NCI-H2107 treated with DMSO at 0.1 percent for 48 hours (cell line): ENCODE data around the gene IP6K3.

Source experiments
- DNase-seq: peaks from one replicate; lab custom pipeline; 2025; ENCODE audit not compliant: unreplicated experiment; lab: John Stamatoyannopoulos, UW

IP6K3 gene

DNA sequence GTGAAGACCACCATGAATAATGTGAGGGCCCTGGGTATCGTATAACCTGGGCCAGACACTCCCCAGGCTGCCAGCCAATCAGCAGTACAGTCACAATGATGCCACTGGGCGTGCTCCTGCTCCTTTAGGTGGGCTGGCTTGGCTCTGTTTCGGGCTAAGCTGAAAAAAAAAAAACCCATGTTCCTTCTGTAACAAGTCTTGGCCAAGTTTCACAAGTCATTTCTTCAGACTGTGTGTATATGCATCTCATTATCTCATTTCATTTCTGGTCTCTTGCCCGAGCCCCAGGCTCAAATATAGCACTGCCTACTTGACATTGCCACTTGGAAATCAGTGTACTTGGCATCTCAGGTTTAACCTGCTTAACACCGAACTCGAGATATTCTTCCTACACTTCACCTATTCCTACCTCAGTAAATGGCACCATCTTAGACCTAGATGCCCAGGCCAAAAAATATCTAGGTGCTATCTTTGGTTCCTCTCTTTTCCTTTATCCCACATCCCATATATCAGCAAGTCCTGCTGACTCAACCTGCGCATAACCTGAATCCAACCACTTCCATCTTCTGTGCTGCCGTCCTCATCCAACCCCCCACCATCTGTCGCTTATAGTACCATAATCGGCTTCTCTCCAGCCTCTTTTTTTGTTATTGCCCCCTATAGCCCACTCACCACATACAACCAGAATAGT is 37.0 kb downstream of the IP6K3 start:
- DNase-seq, result no peak

DNA sequence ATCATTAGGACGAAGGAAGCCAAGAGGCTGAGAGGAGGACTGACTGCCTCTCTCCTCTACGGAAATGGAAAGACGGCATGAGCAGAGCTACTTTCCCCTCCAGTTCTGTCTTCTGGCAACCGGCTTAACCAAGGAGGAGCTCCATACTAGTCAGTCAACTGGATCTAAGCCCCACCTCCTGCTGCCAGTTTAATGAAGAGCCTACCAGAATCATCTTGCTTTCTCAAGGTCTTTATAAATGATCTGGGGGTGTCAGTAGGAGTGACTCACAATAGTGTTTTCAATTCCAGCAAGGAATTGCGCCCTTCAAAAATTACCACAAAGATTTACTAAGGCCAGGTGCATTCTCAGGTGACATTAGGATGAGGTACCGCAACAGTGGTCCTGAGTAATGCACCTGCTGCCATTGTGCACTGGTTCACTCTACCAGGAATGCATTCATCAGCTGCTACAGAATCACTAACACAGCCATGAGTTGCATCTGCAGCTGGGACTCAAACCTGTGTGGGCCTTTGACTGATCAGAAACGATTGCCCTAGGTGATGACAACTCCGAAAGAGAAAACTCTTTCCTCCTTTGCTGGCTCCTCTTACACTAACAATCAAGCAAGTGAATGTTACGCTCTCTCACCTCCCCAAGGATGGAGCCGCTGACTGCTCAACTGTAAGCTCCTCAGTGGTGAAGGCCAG is 38.0 kb downstream of the IP6K3 start:
- DNase-seq, result peak; percentile 50

DNA sequence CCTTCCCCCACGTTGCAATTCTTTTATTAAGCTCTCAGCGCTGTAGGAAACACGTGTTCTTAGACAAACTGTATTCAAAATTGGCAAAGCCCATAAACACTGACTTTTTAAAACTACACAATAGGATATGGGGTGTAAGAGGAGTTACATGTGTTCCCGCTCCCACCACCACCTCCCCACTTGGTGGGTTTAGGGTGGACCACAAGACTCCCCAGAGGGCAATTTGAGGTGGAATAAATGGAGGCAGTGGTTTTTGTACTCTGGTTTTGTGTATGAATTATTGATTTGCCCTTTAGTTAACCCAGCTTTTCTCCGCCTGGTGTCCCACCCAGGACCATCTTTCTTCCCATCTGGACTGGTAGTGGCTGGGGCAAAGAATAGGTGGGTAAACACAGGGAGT is 38.9 kb downstream of the IP6K3 start:
- DNase-seq, result peak; percentile 70

- DNase-seq, result no peak
These were observed 40.6 kb downstream of the IP6K3 start for GRCh38 chr6:33705955-33706725.

GRCh38 chr6:33705268-33705885 is 41.3 kb downstream of the IP6K3 start:
- no peak for DNase-seq

DNA sequence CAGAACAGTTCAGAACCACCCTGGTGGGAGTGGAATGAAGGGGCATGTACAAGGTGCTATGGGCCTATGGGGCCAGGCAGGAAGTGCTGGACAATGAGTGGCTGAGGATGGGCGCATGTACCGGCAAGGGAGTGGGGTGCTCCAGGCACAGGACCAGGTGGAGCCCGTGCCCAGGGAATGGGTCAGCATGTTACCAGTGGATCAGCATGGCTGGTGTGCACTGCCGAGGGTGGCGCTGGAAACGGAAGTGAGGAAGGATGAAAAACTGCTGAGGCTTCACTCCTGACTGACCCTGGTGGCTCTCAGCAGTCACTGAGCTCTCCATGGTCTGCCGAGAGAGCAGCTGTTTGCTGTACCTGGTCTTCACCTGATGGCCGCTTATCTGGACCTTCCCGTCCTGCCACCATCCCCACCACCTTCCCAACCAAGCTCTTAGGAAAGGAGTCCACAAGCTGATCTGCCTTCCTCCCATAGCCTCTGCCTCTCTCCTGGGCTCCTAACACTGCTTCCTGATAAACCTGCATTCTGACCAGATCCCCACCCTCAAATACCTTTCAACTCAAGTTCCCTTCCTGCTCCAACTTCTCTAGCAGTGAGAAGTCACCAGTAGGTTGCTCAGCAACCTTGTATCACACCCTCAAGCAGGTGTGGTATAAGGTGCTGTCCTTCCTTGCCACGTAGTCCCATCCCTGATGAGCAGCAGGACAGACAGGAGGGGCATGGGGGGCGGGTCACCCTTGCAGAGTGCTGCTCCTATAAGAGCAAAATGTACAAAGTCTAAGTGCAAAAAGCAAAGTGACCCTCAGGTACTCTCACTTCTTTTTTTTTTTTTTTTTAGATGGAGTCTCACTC is 42.3 kb downstream of the IP6K3 start:
- no peak for DNase-seq

DNA sequence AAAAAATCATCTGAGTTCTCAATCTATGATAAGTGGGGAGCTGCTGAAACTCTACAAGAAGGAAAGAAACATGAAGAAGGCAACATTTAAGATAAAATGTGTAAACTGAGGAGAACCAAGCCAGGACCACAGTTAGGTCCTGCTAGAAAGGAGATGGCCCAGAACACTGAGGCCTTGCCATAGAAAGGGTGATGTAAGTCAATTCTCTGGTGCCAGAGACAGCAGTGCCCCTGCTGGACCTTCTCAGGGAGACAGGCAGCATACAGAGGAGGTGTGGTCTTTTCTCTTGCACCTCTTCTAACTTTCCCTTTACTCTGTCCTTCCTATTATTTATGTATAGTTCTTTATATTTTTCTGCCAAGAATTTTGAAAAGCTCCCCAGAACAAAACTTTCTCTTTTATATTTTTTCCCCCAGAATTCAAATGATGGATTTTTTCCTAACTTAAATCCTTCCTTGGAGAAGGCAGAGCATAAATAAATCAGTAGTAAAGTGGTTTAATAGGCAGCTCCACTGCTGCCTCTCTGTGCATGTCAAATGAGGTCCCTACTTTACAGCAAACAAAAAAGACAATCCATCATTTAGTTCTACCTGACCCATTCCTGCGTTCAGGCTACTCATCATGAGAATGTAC is 44.2 kb downstream of the IP6K3 start:
- DNase-seq, result no peak

- peak; percentile 17 for DNase-seq
These were observed 46.2 kb downstream of the IP6K3 start for GRCh38 chr6:33700391-33701050.

GRCh38 chr6:33699739-33700138 is 47.0 kb downstream of the IP6K3 start:
- no peak for DNase-seq

- no peak for DNase-seq
These were observed 47.6 kb downstream of the IP6K3 start for GRCh38 chr6:33699131-33699530.

DNA sequence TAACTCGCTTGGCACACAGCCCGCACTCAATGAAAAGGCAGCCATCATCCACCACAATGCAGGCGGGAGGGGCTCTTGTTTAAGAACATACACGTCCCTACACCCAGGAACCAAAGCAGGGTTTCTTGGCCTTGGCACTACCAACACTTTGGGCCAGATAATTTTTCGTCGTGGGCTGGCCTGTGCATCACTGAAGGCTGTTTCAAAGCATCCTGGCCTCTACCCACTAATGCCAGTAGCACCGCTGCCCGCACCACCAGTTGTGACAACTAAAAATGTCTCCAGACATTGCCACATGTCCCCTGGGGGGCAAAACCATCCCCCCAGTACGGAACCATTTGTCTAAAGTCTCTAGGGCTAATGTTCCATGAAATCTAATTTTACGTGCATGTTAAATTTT is 48.2 kb downstream of the IP6K3 start:
- no peak for DNase-seq

GRCh38 chr6:33697845-33698244 is 48.9 kb downstream of the IP6K3 start:
- no peak for DNase-seq

- peak; percentile 47 for DNase-seq
These were observed 49.9 kb downstream of the IP6K3 start for GRCh38 chr6:33696548-33697518.

DNA sequence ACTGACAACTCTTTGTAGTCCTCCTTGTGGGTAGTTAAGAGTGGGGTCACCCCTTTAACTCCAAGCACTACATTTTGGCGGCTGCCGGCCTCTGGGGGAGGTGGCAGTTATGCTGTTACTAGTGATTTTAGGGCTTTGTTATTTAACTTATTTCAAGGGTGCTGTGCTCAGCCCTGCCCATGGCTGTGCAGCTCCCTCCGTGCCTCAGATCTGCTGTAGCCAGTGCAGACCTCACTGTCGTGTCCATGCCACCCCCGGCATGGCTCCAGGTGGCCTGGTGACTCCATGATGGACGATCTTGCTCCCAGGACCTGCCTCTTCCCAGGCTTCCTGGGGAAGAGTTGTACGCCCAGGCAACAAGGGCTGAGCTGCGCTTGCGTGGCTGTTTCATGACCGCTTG is 50.6 kb downstream of the IP6K3 start:
- no peak for DNase-seq

GRCh38 chr6:33695451-33695887 is 51.2 kb downstream of the IP6K3 start:
- DNase-seq, result peak; percentile 9

- DNase-seq, result no peak
These were observed 51.7 kb downstream of the IP6K3 start for GRCh38 chr6:33694977-33695376.

- DNase-seq, result no peak
These were observed 52.2 kb downstream of the IP6K3 start for GRCh38 chr6:33694401-33694931.
